GM18517 (cell line): ENCODE data around the gene MAN1A2.

Experiments
- ATAC-seq: cut with Tn5 transposase; IDR thresholded peaks from one replicate; pipeline ENCODE4 v1.9.1; 2021; ENCODE audit warnings: mild to moderate bottlenecking, moderate library complexity; ENCODE audit not compliant: unreplicated experiment

Gene MAN1A2

GRCh38 chr1:117359561-117360289 lies 7.5 kb upstream of the MAN1A2 start:
- ATAC-seq = no peak

DNA sequence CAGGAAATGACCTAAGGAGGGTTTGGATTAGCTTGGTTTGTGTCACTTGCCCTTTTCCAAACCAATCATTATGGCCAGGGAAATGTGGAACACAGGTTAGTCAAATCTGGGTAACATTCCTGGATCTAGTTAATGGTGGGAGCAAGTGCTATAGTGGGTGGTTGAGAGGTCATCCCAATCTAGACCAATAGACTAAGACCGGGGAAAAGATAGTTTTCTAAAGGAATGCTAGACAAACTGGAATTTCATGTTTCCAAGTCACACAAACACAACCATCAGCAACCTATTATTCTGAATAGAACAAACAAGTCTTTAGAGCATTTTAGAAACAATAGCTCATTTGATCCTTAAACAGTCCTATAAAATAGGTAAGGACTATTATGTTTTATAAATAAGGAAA lies 4.3 kb upstream of the MAN1A2 start:
- no peak for ATAC-seq

DNA sequence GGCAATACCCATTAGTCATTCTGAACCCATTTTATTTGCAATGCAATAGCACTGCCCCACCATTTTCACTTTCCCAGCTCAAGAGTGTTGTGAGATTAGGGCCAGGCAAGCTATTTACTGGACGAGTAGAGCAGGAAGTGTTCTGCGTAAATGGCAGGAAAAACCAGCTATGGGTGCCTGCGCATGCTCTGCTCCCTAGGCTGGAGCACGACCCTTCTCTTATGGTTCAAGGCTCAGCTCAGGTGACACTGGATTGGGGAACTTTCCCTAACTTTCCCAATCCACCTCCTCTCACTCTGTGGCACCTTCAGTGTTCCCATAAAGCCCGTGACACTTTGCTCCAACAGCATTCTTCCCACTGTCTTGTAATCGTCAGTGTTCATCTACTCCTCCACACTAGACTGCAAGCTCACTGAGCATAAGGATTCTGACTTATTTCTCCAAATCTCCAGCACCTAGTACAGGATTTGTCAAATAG lies 3.6 kb upstream of the MAN1A2 start:
- ATAC-seq = no peak

DNA sequence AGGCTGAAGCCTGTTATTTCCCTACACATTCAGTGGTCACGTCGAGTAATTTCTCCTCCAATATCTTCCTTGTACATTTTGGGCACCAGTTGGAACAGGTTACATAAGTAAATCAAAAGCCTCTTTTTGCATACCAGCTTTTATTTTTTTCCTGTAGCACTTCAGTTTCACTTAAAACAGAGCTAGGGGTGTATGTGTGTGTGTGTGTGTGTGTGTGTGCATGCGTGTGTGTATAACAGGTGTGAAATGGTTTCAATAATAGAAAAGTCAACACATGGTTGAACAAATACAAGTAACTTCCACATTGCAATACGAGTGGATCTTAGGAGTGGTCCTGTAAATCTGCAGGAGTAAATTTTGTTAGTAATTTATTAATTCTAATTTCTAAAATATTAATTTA lies 3.0 kb upstream of the MAN1A2 start:
- ATAC-seq = no peak

DNA sequence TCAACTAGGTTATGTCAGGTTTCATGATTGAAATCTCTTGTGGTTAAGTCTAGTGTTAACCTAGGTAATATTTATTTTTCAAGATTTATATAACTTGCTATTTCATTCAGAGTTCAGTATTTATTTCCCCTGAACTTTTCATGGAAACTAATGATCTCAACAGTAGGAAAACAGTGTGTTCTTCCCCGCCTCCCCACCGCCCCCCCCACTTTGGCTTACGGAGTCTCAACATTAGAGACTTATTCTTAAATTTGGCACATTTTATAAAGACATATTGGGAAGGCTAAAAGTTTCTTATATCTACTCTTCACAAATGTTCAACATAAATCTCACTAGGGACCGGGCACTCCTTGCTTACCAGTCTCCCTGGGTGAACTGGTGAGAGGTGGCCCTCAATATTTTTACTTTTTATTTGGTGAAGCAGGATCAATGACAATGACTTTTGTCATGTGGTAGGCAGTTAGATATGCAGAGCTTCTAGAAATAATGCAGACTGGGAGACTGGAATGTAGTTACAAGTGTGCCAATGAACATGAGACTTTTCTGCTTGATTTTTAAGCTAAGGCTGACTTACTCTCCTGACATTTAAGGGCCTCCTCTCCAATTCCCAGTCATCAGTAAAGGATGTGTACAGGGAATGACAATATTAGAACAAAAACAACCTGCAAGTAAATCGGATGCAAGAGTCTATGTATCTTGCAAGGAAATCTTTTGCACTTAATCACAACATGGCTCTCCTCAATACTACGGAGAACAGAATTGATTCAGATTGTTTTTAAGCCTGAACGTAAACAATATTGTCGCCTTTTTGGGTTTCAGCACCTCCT lies 1.7 kb upstream of the MAN1A2 start:
- ATAC-seq = no peak

GRCh38 chr1:117366177-117367045 lies 838 bp upstream of the MAN1A2 start:
- ATAC-seq = peak; percentile 41

DNA sequence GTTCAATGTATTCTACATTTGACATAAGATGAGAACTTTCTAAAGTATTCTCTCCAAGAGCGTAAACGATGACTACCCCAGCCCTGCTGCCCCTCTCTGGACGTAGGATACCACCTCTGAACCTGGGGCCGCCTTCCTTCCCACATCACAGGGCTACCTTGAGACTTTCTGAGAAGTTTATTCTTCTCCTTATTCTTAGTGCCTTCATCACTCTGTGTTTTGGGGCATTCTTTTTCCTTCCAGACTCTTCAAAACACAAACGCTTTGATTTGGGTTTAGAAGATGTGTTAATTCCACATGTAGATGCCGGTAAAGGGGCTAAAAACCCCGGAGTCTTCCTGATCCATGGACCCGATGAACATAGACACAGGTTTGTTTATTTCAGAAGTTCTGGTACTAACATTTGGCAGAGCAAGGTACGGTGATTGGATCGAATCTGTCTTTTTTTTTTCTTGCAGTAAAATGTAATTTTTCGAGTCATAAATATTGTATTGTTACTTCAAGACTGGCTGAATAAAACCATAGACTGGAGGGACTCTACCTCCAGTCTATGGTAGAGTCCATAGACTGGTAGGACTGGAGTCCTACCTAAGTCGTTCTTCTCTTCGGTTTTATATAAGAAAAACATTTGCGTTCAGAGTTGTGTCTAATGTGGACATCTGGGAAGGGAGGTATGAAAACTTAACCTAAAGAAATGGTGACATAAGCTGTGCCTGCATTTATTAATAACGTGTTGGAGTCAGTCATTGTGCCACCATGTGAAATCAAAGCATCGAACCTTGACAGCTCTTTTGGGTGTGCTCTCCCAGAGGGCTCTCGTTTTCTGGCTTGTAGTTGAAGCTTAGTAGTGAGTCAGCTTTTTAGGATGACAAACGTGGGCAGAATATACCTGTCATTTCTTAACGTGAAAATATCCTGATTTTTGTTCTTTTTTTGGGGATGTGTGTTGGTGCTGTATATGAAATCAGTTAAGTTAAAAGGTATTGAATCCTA lies 1.2 kb downstream of the MAN1A2 start:
- peak; percentile 24 for ATAC-seq

- ATAC-seq = no peak
Observed at GRCh38 chr1:117370071-117370470, 2.8 kb downstream of the MAN1A2 start.

- ATAC-seq = no peak
Observed at GRCh38 chr1:117370509-117370908, 3.3 kb downstream of the MAN1A2 start.

GRCh38 chr1:117371441-117372151 lies 4.3 kb downstream of the MAN1A2 start:
- no peak for ATAC-seq

GRCh38 chr1:117372863-117373412 lies 5.7 kb downstream of the MAN1A2 start:
- ATAC-seq = no peak

DNA sequence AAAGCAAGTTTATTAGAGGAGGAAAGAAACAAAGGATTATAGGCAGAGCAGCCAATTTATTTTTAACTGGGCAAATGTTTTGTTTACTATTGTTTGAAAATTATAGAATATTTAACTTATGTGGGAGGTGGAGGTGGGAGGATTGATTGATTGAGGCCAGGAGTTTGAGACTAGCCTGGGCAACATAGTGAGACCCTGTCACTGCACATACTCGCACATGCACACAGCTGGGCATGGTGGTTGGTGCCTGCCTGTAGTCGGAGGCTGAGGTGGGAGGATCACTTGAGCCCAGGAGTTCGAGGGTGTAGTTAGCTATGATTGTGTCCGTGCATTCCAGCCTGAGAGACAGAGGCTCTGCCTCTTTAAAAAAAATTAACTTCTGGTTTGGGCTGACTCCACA lies 6.7 kb downstream of the MAN1A2 start:
- no peak for ATAC-seq

GRCh38 chr1:117375327-117375726 lies 8.1 kb downstream of the MAN1A2 start:
- no peak for ATAC-seq

DNA sequence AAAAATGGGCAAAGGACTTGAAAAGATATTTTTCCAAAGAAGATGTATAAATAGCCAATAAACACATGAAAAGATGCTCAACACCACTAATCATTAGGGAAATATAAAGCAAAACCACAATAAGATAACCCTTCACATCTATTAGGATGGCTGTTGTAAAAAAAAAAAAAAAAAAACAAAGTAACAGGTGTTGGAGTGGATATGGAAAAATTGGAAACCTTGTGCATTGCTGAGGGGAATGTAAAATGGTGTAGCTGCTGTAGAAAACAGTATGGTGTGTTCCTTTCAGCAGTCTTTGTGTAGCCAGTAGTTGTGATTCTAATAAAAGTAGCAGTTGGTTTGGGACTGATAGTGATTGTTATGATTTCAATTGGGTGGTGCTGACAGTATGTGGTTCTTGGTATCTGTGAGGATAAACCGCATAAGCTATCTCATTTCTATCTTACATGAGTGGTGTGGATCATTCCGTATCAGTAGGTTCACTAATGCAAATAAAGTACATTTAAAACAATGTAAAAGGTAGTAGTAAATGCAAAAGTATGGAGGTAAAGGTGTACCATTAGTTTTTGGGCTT lies 19.9 kb downstream of the MAN1A2 start:
- no peak for ATAC-seq

GRCh38 chr1:117388328-117388727 lies 21.1 kb downstream of the MAN1A2 start:
- no peak for ATAC-seq

- no peak for ATAC-seq
Observed at GRCh38 chr1:117389284-117389683, 22.0 kb downstream of the MAN1A2 start.

GRCh38 chr1:117389779-117390178 lies 22.5 kb downstream of the MAN1A2 start:
- no peak for ATAC-seq

DNA sequence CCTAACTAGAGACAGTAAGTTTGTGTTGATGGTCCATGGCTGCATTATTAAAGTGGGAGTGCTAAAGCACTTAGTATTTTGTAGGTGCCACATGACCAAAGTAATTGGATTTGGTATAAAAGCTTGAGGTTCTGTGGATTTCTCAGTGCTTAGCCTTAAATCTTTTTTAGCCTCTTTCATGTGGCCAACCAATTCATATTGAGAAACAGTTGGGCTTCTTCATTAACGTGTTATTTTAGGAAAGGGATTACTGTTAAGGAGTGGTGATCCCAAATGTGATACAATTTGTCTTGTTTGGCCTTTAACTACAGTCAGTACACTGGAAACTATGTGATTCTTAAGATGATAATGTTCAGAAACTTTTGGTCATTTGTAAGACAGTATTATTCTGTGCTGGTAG lies 25.5 kb downstream of the MAN1A2 start:
- ATAC-seq = no peak

- ATAC-seq = no peak
Observed at GRCh38 chr1:117396074-117396473, 28.8 kb downstream of the MAN1A2 start.
